Activated B cell treated with CpG ODN at 0.5 μM for 24 hours (primary cell): ENCODE measurements around the gene SELENOI. TPM values are rescaled to one million over a fixed set of nuclear protein-coding genes. Genes with fewer than 3 reads are reported as not detected.
"Not testable (repeated sequence)": the region's sequence is repeated elsewhere in the genome, so short reads cannot be mapped to it uniquely, and the experiment has no call there.

ENCODE experiments used
- ATAC-seq: fragments of 200-7000 bp; cut with Tn5 transposase; one replicate; pipeline ENCODE4 v1.10.0; 2021; ENCODE audit warnings: low read depth, mild to moderate bottlenecking, moderate library complexity
- CTCF ChIA-PET: fragments of 350-600 bp; sonication (Branson Sonifier 250); formaldehyde crosslinking; loops from one replicate; lab custom pipeline; 2021; ENCODE audit warnings: antibody characterized with exemption; lab: Charles Lee
- POLR2A ChIA-PET: fragments of 350-600 bp; sonication (Branson Sonifier 250); formaldehyde crosslinking; loops from one replicate; lab custom pipeline; 2021; ENCODE audit warnings: antibody characterized with exemption; lab: Charles Lee
- DNase-seq: peaks from one replicate; pipeline ENCODE4 v3.0.0; 2022
- H3K27ac Mint-ChIP-seq: one replicate; pipeline ENCODE4 v1.8.0; 2020; ENCODE audit warnings: mixed read lengths
- H3K27me3 Mint-ChIP-seq: one replicate; pipeline ENCODE4 v1.8.0; 2021; ENCODE audit warnings: mixed read lengths
- H3K36me3 Mint-ChIP-seq: one replicate; pipeline ENCODE4 v1.8.0; 2021; ENCODE audit warnings: low read depth, mixed read lengths
- H3K4me1 Mint-ChIP-seq: one replicate; pipeline ENCODE4 v1.8.0; 2021; ENCODE audit warnings: mixed read lengths
- H3K4me3 Mint-ChIP-seq: one replicate; pipeline ENCODE4 v1.8.0; 2020; ENCODE audit warnings: mild to moderate bottlenecking, mixed read lengths
- H3K9me3 Mint-ChIP-seq: one replicate; pipeline ENCODE4 v1.8.0; 2020; ENCODE audit warnings: mixed read lengths
- CTCF ChIP-seq: fragments of 200-600 bp; IDR thresholded peaks from one replicate; pipeline ENCODE4 v1.8.0; 2022; ENCODE audit warnings: antibody characterized with exemption, mild to moderate bottlenecking
- intact Hi-C: fragments of 100-400 bp; cut with micrococcal nuclease; formaldehyde crosslinking; loops from one replicate; pipeline ENCODE4 v1.15.1; 2024
- total RNA-seq: library from RNA; stranded (reverse); gene quantifications from 2 replicates; pipeline ENCODE4 v1.2.3, GENCODE V29; 2022

Gene SELENOI
- total RNA-seq, 1 donor from 2014 or later: 21.1 TPM

- ChIA-PET POLR2A (interaction anchor here (0.6 kb wide), 1 partner anchor 544 kb away, joined by 7 read pairs; no protein-coding TSS in a partner anchor), CTCF (interaction anchor here (1.1 kb wide), 1 partner anchor 374 kb away, joined by 3 read pairs; no protein-coding TSS in a partner anchor)
- intact Hi-C loops: no loop called here
- Mint-ChIP-seq H3K4me1 (peaks cover 6% of the 10 kb centered on the region), H3K9me3 (peaks cover 2% of the 10 kb centered on the region), H3K27me3 (no peaks in the 10 kb centered on the region), H3K27ac (no peak overlapping the region), H3K36me3 (no peaks in the 10 kb centered on the region), H3K4me3 (no peak overlapping the region)
- ATAC-seq (no peak), DNase-seq (no peak)
- no peak for TF ChIP-seq CTCF
Measured at GRCh38 chr2:26325851-26326250, 20.1 kb upstream of the SELENOI start.

- no peak for DNase-seq
- no peak for TF ChIP-seq CTCF
- Mint-ChIP-seq H3K4me1 (peaks cover 6% of the 10 kb centered on the region), H3K4me3 (no peak overlapping the region), H3K9me3 (peaks cover 2% of the 10 kb centered on the region), H3K27me3 (no peaks in the 10 kb centered on the region), H3K36me3 (no peaks in the 10 kb centered on the region), H3K27ac (no peak overlapping the region)
- intact Hi-C loops: no loop called here
- ChIA-PET POLR2A (no interaction called here), CTCF (no interaction called here)
- no peak for ATAC-seq
Measured at GRCh38 chr2:26326514-26326913, 19.4 kb upstream of the SELENOI start.

- no peak for DNase-seq
- Mint-ChIP-seq H3K9me3 (peaks cover 2% of the 10 kb centered on the region), H3K36me3 (no peaks in the 10 kb centered on the region), H3K4me1 (peaks cover 6% of the 10 kb centered on the region), H3K4me3 (no peak overlapping the region), H3K27me3 (no peaks in the 10 kb centered on the region), H3K27ac (no peak overlapping the region)
- POLR2A ChIA-PET: no interaction called here
- no peak for TF ChIP-seq CTCF
- CTCF ChIA-PET: interaction anchor here (2.4 kb wide), 1 partner anchor 376 kb away, joined by 9 read pairs; no protein-coding TSS in a partner anchor
- no peak for ATAC-seq
- intact Hi-C loops: no loop called here
Measured at GRCh38 chr2:26327291-26328272, 18.4 kb upstream of the SELENOI start.

- ChIA-PET CTCF (interaction anchor here (1.4 to 2.4 kb wide), 4 partner anchors 29 to 378 kb away, joined by 3 to 9 read pairs (median 4); no protein-coding TSS in a partner anchor), POLR2A (interaction anchor here (0.6 kb wide), 1 partner anchor 83 kb away, joined by 3 read pairs; no protein-coding TSS in a partner anchor)
- H3K4me3 Mint-ChIP-seq, H3K27me3 Mint-ChIP-seq, H3K27ac Mint-ChIP-seq, H3K36me3 Mint-ChIP-seq, H3K9me3 Mint-ChIP-seq, H3K4me1 Mint-ChIP-seq, ATAC-seq, DNase-seq, intact Hi-C loops: not testable (repeated sequence)
Measured at GRCh38 chr2:26329083-26329482, 16.9 kb upstream of the SELENOI start.

- H3K9me3 Mint-ChIP-seq: no peaks in the 10 kb centered on the region
- intact Hi-C loops: loop anchor here (1.0 kb wide), 7 partner anchors 16 to 379 kb away; partner anchors contain the start of genes ADGRF3, HADHA, HADHB and SELENOI
- peak; percentile 81 for TF ChIP-seq CTCF
- peak; percentile 66 for DNase-seq
- H3K27me3 Mint-ChIP-seq: no peaks in the 10 kb centered on the region
- H3K4me3 Mint-ChIP-seq: no peak overlapping the region
- ChIA-PET POLR2A (interaction anchor here (0.5 kb wide), 1 partner anchor 379 kb away, joined by 4 read pairs; no protein-coding TSS in a partner anchor), CTCF (interaction anchor here (0.6 to 2.7 kb wide), 8 partner anchors 30 to 379 kb away, joined by 3 to 11 read pairs (median 4); no protein-coding TSS in a partner anchor)
- no peaks in the 10 kb centered on the region for H3K36me3 Mint-ChIP-seq
- H3K27ac Mint-ChIP-seq: no peak overlapping the region
- ATAC-seq: peak; percentile 99
- peaks cover 6% of the 10 kb centered on the region for H3K4me1 Mint-ChIP-seq
Measured at GRCh38 chr2:26330114-26330549, 15.8 kb upstream of the SELENOI start.
